HG02852 (cell line): ENCODE measurements around the gene PLA2G2D.

ENCODE experiments used
- ATAC-seq: cut with Tn5 transposase; IDR thresholded peaks from one replicate; pipeline ENCODE4 v1.9.1; 2021; ENCODE audit warnings: mild to moderate bottlenecking, moderate library complexity; ENCODE audit not compliant: unreplicated experiment

Gene PLA2G2D, protein sequence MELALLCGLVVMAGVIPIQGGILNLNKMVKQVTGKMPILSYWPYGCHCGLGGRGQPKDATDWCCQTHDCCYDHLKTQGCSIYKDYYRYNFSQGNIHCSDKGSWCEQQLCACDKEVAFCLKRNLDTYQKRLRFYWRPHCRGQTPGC

DNA sequence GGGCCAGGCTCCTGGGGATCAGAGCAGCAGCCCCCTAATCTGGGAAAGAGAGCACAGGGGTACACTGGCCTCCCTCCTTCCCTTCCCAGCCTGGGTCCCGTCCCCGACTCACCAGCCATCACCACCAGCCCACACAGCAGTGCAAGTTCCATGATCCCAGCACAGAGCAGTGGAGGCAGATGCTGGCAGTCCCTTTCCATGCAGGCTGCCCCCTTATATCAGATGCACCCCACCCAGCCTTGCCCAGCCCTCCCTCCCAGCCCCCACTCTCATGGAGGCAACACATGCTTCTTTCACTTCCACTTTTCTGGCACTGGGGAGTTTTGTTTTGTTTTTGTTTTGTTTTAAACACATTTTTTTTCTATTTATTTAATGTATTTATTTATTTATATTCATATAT is at the start of gene PLA2G2D:
Gene PLA2G2D, minus strand, starts transcription at position 190 of the 400 bp plus-strand sequence. Its CDS starts 38 bp downstream, at position 152.
- ATAC-seq = no peak

DNA sequence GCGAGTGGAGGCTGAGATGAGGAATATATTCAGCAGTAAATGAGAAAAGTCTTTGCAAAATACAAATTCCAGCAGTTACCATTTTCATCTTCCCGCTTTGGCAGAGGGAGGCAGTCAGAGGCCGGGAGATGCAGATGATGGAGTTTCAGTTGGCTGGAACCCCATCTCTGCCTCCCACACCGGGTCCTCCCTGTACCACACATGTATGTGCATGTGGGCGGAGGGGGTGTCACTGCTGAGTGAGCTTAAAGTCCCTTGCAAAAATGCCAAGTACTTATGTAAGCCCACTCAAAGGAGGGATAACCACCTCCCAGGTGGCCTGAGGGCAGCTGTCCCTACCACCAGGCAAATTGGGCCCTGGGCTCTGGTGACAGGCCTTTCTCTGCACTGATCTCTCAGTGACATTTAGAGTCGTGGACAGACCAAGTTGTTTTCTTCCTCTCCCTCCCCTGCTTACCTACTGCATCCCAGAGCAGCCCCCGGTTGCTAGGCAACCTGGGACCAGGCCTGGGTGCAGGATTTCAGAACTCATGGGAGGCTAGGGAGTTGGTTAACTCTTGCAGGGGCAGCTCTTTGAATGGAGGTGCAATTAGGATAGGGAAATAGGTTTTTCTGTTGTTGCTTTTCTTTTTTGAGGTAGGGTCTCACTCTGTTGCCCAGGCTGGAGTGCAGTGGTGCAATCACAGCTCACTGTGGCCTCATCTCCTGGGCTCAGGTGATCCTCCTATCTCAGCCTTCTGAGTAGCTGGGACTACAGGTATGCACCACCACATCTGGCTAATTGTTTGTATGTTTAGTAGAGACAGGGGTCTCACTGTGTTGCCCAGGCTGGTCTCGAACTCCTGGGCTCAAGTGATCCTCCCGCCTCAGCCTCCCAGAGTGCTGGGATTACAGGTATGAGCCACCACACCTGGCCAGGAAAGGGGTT is 49.5 kb upstream of the PLA2G2D start:
- no peak for ATAC-seq

DNA sequence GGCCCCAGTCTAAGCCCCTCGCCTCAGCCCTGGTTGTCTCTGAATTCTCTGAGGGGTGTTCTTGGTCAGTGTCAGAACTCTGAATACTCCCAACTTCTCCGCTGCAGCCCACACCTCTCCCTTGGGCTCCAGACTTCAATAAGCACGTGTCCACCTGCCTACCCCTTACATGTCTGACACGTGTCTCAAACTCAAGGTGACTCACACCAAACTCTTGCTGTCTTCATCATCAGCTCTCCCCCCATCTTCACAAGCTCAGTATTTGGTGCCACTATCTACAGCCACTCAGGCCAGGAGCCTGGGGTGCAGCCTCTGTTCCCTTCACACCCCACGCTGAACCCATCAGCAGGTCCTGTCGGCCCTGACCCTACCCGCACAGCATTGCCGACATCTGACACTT is 47.8 kb upstream of the PLA2G2D start:
- ATAC-seq = no peak

DNA sequence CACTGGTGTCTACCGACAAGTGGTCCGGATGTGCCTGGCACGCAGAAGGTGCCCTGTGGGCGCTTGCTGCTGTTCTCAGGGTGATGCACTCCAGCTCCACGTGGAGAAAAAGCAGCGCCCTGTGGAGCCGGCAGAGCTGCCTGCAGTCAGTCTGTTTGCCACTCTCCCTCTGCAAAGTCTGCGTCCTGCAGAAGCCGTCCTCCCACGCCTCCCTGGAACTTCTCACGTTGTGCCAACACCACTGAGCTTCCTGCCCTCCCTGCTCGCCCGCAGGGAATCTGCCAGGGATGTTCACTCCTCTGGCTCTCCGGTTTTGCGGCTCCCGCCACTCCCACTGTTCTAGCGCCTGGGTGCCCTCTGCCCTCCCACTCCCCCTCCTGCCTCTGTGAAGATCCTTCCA is 46.7 kb upstream of the PLA2G2D start:
- no peak for ATAC-seq

DNA sequence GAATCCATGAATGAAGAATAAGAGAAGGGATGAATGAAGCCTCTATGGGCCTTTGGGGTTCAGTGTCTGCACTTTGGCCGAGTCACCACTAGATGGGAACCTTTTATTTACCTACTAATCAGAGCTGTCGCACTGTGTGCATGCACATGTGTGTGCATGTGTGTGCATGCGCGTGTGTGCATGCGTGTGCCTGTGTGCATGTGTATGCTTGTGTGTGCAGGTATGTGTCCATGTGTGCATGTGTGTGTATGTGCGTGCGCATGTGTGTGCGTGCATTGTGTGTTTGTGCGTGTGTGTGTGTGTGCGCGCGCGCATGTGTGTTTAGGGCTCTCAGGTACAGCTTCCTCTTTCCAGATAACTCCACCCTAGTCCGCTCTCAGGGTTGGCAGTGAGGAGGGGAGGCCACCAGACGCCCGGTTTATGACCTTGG is 46.2 kb upstream of the PLA2G2D start:
- ATAC-seq = no peak

DNA sequence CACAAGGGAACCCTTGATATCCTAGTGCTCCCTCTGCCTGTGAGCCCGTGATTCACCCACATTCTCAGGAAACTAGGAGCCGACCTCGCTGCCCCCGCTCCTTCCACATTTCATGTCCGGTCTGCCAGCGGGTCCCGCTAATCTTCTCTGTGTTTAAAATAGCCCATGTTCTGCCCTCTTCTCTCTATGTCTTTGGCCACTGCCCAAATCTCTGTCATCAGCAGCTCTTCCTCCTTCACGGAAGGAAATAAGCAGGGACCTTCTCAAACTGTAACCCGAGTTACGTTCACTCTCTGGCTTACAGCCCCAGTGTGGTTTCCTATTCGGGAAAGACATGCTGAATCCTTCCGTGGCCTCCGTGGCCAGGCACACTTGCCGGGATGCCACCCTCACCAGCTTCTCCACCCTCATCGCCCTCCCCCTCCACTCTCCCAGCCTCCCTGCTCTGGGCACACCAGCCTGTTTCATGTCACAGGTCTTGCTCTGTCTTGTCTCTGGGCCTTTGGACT is 45.4 kb upstream of the PLA2G2D start:
- no peak for ATAC-seq

DNA sequence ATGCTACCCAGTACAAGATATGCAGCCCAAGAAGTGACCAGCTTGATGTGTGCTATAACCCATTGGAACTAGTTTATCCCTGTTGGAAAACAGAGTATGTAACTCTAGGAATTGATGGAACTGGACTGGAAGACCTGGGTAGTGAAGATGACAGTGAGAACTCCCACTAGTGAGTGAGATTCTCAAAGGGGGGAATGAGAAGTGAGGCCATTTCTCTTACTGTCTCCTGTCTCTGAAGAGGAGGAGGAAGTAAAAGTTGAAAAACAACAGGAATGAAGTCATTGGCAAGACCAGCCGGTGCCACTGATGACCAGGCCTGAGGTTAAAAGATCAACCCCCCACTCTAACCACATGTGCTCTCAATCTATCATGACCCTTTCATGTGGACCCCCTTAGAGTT is 40.7 kb upstream of the PLA2G2D start:
- ATAC-seq = no peak

DNA sequence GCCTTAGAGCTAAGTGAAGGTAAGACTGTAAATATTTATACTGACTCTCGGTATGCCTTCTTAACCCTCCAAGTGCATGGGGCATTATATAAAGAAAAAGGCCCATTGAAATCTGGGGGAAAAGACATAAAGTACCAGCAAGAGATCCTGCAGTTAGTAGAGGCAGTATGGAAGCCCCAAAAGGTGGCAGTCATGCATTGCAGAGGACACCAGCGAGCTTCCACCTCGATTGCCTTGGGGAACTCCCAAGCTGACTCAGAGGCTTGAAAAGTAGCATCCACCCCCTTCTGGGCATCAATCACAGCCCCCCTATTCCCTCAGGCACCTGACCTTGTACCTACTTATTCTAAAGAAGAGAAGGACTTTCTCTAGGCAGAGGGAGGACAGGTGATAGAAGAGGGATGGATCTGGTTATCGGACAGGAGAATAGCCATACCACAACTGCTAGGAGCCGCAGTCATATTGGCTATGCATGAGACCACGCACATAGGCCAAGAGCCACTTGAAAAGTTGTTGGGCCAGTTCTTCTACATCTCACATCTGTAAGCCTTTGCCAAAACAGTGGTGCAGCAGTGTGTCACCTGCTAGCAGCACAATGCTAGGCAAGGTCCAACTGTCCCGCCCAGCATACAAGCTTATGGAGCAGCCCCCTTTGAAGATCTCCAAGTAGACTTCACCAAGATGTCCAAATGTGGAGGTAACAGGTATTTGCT is 39.2 kb upstream of the PLA2G2D start:
- no peak for ATAC-seq

DNA sequence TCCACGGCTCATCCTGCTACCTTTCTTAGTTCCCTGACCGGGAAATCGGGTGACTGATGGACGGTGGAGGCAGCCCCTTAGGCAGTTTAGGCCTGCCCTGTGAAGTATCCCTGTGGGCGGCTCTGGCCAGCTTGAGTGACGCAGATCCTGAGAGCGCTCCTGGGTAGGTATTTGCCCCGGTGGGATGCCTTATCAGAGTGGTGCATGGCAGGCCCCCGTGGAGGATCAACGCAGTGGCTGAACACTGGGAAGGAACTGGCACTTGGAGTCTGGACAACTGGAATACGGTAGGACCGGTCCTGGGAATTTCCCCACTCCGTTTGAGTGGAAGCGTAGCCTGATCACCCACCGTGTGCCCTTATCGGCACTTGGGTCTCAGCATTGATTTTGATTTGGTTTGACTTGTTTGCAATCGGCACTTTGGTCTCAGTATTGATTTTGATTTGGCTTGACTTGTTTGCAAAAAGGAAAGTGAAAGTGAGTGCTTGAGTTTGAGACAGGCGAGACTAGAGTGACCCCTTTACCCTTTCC is 35.0 kb upstream of the PLA2G2D start:
- ATAC-seq = no peak

DNA sequence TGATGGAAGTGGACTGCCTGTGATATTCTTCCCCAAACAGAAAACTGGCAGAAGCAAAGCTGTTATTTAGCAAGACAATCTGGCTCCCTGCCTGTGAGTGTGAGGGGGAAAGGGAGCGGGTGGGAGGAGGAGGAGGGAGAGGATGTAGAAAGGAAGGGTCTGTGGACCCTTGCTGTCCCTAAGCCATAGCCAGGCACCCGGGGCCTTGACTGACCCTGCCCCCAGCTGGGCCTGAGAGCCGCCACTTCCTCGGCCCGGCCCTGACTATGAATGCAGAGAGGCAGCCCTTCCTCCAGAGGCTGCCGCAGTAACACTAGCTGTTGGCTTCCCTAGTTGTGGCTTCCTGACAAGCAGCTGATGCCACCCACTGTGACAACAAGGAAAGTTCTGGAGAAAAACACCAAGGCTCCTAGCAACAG is 33.7 kb upstream of the PLA2G2D start:
- no peak for ATAC-seq

DNA sequence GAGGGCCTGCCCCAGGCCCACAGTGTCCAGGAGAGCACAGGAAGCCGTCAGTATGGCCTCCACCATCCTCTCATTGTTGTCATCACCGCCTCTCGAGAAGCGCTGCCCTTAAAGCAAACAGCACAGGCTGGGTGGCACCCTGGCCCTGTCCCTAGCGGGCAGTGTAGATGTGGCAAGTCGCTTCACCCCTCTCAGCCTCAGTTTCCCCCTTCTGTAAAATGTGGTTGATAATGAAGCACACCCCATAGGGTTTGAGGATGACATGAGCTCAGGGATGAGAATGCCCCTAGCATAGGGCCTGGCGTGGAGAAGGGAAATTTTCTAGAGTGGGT is 33.2 kb upstream of the PLA2G2D start:
- ATAC-seq = no peak

DNA sequence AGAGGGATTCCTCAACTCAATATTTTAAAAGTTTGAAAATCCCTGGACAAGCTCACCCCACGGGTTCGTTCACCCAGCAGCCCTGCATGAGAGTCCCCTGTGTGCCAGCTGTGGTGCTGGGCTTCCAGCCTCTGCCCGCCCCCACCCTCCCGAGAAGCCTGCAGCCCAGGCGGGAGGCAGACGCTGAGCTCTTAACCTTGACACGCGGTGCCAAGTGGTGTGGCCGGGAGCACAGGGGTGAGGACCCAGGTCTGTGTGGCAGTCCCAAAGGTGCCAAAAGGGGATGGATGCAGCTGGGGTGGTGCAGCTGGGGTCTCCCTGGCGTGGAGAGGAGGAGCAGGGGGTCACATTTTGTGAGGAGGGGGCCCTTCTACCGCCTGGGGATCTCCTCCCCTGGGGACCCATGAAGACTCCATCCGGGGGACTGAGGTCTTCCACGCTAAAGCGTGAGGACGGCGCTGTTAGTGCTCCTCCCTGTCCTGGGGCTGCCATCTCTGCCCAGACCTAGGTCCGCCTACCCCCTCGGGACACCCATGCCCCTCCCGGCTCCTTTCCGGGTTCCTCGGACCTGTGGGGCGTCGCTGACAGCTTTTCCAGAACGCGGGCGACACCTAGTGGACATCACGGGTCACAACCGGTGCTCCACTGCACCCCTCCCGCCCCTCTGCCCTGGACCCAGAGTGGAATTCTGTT is 32.7 kb upstream of the PLA2G2D start:
- ATAC-seq = no peak

DNA sequence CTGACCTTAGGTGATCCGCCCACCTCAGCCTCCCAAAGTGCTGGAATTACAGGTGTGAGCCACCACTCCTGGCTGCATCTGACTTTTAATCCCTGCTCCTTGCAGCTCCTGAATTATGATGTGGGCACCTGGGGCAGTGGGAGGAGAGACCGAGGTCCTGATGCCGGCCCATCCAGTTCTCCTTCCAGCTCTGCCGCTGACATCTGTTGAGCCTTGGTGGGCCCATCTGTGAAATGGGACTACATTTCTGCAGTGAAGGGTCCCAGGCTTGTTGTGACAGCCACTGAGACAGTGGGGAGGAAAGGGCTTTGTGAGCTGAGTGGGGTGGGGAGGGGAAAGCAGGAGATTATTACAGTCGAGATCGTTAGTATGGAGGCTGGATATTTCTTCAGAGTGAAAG is 31.6 kb upstream of the PLA2G2D start:
- no peak for ATAC-seq

DNA sequence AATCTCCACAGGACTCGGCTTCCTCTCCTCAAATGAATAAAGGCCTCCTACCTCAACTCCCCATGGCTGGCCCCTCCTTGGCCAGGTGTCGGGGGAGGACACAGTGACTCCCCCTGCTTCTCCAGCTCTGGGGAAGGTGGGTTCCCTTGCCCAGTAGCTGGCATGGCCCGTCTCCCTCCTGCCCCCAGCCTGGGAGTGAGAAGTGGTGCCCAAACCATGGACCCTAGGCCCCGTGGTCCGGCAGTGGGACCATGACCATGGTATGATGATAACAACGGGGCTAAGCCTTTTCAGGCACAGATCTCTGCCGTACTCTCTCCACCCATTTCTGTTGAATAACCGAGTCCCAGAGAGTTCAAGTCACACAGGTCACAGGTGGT is 31.0 kb upstream of the PLA2G2D start:
- ATAC-seq = no peak

DNA sequence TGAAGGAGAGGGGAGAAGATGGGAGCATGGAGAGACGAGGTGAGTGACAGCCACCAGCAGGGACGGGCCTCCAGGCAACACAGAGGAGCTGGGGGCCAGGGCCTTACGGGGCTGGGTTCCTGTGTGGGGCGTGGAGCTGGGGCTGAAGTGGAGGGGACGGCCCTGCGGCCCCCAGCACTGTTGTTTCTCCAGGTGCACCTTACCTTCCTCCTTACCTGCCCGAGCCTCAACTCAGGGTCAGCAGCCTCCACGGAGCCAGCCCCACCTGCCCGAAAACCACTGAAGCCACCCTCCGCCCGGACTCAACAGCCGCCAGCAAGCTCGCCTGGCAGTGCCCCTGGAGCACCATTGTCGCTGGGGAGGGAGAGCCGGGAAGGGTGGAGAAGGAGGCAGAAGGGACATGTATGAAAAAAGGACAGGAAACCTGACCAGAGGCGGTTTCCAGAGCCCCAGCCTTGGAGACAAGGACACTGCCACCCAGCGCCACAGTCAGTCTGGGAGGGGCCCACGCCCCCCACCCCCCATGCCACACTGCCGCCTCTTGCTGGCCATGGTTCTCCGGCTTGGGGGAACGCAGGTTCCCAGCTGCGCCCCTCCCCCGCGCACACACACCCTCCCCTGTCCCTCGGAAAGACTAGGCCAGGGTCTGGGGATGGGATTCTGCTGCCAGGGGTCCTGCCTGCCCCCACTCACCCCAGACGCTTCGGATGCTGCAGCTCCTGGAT is 30.4 kb upstream of the PLA2G2D start:
- ATAC-seq = no peak

DNA sequence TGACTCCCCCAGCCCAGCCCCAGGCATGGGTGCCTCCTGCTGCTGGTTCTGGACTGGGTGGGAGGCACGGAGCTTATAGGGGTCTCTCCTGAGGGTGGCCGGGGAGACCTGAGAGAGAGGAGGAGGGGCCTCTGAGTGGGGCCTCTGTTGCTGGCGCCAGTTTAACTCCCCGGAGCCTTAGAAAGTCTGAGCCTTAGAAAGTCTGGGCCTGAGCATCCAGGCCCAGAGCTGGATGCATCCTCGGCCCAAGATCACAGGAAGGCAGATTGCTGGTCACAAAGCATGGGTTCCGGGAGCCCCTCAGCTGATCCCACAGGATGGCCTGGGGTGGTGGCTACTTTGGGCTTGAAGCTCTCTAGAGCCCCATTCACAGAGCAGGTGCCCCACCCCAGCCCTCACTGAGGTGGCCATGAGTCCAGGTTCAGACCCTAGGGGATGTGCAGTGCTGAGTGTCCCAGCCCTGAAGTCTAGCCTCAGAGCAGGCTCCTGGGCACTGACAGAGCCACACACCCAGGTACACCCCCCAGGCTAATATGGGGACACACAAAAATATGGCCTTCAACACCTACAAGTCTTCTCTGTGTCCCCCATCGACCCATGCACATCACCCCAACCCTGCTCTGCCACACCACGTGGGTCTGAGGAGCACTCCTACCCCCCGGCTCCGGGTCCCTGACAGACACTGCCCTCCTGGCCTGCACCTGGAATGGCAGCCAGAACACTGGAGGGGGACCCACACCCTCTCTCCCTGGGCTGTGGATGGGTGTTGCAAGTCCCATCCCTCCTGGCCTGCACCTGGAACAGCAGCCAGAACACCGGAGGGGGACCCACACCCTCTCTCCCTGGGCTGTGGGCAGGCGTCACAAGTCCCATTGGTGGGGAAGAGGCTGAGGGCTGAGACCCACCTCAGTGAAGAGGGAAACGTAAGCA is 29.5 kb upstream of the PLA2G2D start:
- no peak for ATAC-seq

DNA sequence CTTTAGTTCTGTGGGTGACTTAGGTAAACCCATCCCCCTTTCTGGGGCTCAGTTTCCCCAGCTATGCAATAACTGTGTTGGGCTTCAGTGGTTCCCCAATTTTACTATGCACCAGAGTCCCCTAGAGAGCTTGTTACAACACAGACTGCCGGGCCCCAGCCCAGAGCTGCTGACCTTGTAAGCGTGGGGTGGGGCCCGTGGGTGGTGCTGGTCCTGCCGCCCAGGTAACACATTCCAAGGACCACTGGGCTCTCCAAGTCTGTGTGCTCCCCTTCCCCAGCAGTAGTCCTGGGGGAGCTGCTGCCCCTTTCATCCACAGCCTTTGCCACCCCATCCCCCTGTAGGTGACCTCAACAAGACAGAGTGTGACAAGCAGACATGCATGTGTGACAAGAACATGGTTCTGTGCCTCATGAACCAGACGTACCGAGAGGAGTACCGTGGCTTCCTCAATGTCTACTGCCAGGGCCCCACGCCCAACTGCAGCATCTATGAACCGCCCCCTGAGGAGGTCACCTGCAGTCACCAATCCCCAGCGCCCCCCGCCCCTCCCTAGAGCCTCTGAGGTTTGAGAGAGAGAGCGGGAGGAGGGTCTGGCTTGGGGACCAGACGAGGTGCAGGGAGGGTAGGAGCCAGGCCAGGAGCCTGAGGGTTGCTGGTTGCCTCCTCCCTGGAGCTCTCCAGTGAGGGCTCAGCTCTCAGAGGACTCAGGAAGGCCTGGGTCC is 28.7 kb upstream of the PLA2G2D start:
- ATAC-seq = no peak

DNA sequence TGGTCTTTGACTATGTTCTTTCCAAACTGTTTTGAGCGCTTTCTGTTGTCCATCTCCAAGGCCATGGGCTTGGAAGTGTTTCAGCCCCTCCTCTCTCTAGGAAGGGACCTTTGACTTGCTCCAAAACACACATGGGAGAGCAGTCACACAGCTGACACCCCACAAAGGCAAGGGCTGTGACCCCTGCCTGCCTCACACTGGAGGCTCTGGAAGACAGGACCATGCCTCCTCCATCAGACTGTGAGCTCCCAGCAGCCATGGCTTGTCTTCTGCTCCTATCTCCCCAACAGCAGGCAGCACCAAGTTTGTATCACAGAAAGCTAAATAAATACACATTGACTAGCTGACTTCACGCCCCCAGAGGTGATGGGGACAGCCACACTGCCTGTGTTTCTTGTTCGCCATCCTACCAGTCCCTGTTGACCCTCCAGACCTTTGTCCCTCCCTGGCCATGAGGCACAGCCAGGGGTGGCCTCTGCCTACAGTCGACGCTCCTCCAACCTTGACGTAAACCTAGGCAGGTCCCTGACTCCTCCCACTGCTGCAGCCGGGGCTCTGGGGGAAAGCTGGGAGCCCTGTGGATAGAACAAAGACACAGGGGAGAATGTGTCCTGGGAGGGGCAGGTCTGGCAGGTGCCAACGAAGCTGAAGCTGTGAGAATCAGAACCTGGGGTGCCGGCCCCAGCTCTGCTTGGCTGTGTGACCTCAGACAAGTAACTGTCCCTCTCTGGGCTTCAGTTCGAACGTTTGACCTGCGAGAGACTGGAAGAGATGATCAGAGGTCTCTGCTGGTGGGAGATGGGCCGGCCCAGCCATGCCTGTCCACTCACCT is 24.6 kb upstream of the PLA2G2D start:
- no peak for ATAC-seq
